ENCODE results near the gene KLRG1. TPM values are rescaled to one million over a fixed set of nuclear protein-coding genes. Genes with fewer than 3 reads are reported as not detected.

KLRG1 gene
- total RNA-seq, 6 donors from 2014 or later: 1.8 to 8.9 (median 3.2) TPM; not detected in 1

DNA sequence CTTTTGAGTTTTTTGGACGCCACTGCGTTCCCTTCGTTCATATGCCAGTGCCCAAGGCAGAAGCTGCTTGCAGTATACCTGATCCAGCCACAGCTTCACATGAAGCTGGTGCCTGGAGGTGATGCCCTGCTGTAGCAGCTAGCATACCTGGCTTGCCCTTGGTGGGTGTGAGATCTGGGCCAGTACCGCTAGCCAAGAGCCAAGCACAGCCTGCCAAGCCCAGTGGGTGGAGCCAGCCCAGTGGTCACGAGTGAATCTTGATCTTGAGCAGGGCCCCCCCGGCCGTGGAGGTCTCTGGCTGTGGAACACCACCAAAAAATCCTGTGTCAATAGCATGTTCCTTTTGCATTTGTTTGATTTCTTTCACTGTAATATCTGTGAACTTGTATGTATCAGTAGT is 32.6 kb upstream of the KLRG1 start:
- DNase-seq: no peak
- Histone ChIP-seq H3K27ac (no peak overlapping the region), H3K4me1 (no peaks in the 10 kb centered on the region), H3K4me3 (no peak overlapping the region), H3K36me3 (no peaks in the 10 kb centered on the region), H3K9me3 (no peaks in the 10 kb centered on the region), H3K27me3 (no peaks in the 10 kb centered on the region)
- 88 to 89% methylated on average over 7 of the region's 7 CpGs for WGBS, 2 donors
- no peak for ATAC-seq (ENCODE audit: low FRiP score in 2 of 2)
- no peak for TF ChIP-seq EP300 (IDR thresholded peaks at IDR 0.05)
- no peak for TF ChIP-seq POLR2A (IDR thresholded peaks at IDR 0.05)
- TF ChIP-seq POLR2AphosphoS5 (IDR thresholded peaks at IDR 0.05): no peak
- TF ChIP-seq, protein P1, sequence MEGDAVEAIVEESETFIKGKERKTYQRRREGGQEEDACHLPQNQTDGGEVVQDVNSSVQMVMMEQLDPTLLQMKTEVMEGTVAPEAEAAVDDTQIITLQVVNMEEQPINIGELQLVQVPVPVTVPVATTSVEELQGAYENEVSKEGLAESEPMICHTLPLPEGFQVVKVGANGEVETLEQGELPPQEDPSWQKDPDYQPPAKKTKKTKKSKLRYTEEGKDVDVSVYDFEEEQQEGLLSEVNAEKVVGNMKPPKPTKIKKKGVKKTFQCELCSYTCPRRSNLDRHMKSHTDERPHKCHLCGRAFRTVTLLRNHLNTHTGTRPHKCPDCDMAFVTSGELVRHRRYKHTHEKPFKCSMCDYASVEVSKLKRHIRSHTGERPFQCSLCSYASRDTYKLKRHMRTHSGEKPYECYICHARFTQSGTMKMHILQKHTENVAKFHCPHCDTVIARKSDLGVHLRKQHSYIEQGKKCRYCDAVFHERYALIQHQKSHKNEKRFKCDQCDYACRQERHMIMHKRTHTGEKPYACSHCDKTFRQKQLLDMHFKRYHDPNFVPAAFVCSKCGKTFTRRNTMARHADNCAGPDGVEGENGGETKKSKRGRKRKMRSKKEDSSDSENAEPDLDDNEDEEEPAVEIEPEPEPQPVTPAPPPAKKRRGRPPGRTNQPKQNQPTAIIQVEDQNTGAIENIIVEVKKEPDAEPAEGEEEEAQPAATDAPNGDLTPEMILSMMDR (IDR thresholded peaks at IDR 0.05): no peak

- H3K36me3 ChIP-seq: no peaks in the 10 kb centered on the region
- TF ChIP-seq POLR2A (IDR thresholded peaks at IDR 0.05) (no peak), EP300 (IDR thresholded peaks at IDR 0.05) (no peak), POLR2AphosphoS5 (IDR thresholded peaks at IDR 0.05) (no peak)
- TF ChIP-seq, protein P1 (IDR thresholded peaks at IDR 0.05): no peak
- no peaks in the 10 kb centered on the region for H3K4me1 ChIP-seq
- WGBS, 2 donors: 79 to 85% methylated on average over 4 of the region's 4 CpGs
- DNase-seq (no peak), ATAC-seq (ENCODE audit: low FRiP score in 2 of 2) (no peak)
- H3K27me3 ChIP-seq: no peaks in the 10 kb centered on the region
- no peak overlapping the region for H3K27ac ChIP-seq
- no peaks in the 10 kb centered on the region for H3K9me3 ChIP-seq
- H3K4me3 ChIP-seq: no peak overlapping the region
Measured at GRCh38 chr12:8957561-8957960, 31.8 kb upstream of the KLRG1 start.

DNA sequence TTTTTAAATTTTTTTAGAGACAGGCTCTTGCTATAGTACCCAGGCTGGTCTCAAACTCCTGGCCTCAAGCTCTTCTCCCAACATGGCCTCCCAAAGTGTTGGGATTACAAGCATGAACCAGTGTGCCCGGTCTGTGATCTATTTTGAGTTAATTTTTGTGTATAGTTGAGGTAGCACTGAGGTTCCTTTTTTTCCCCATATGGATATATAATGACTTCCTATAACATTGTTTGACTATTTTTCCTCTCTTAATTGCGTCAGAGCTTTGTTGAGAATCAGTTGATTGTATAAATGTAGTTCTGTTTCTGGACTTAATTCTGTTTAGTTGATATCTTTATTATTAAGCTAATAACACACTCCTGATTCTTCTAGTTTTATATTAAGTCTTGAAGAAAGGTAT is 31.3 kb upstream of the KLRG1 start:
- Histone ChIP-seq H3K9me3 (no peaks in the 10 kb centered on the region), H3K4me1 (no peaks in the 10 kb centered on the region), H3K4me3 (no peak overlapping the region), H3K27me3 (no peaks in the 10 kb centered on the region), H3K27ac (no peak overlapping the region), H3K36me3 (no peaks in the 10 kb centered on the region)
- ATAC-seq (ENCODE audit: low FRiP score in 2 of 2): no peak
- WGBS, 2 donors: 56 to 64% methylated on average over 2 of the region's 2 CpGs
- DNase-seq: no peak
- TF ChIP-seq POLR2A (IDR thresholded peaks at IDR 0.05) (no peak), POLR2AphosphoS5 (IDR thresholded peaks at IDR 0.05) (no peak), EP300 (IDR thresholded peaks at IDR 0.05) (no peak)
- TF ChIP-seq, protein P1 (IDR thresholded peaks at IDR 0.05): no peak

- H3K27ac ChIP-seq: no peak overlapping the region
- ATAC-seq (ENCODE audit: low FRiP score in 2 of 2): no peak
- 93 to 97% methylated on average over 2 of the region's 2 CpGs for WGBS, 2 donors
Measured at GRCh38 chr12:8960176-8960575, 29.2 kb upstream of the KLRG1 start.

DNA sequence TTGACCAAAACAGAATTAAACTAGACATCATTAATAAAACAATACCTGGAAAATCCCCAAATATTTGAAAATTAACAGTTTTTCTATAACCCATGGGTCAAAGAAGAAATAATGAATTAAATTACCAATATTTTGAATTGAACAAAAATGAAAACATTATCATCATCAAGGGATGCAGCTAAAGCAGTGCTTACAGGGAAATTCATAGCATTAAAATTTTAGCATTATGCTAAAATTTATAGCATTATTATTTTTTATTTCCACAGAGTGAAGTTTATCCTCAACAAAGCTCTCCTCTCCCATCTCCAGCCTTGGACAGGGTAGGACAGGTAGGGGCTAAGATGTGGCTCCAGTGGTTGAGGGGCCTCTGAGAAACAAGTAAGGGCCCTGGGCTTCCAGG is 20.6 kb upstream of the KLRG1 start:
- Histone ChIP-seq H3K36me3 (no peaks in the 10 kb centered on the region), H3K27ac (no peak overlapping the region), H3K9me3 (peaks cover 14 to 30% (median 18%) of the 10 kb centered on the region in 4 donors), H3K27me3 (no peaks in the 10 kb centered on the region), H3K4me3 (no peak overlapping the region), H3K4me1 (no peaks in the 10 kb centered on the region)
- TF ChIP-seq POLR2AphosphoS5 (IDR thresholded peaks at IDR 0.05): no peak
- no peak for TF ChIP-seq EP300 (IDR thresholded peaks at IDR 0.05)
- no peak for TF ChIP-seq POLR2A (IDR thresholded peaks at IDR 0.05)
- TF ChIP-seq, protein P1 (IDR thresholded peaks at IDR 0.05): no peak
- no peak for DNase-seq
- ATAC-seq (ENCODE audit: low FRiP score in 2 of 2): no peak

More at GRCh38 chr12:8960176-8960575, 29.2 kb upstream of the KLRG1 start:
- Histone ChIP-seq H3K4me1 (no peaks in the 10 kb centered on the region), H3K27me3 (no peaks in the 10 kb centered on the region), H3K36me3 (no peaks in the 10 kb centered on the region), H3K9me3 (no peaks in the 10 kb centered on the region), H3K4me3 (no peak overlapping the region)
- no peak for TF ChIP-seq POLR2AphosphoS5 (IDR thresholded peaks at IDR 0.05)
- TF ChIP-seq EP300 (IDR thresholded peaks at IDR 0.05): no peak
- TF ChIP-seq POLR2A (IDR thresholded peaks at IDR 0.05): no peak
- TF ChIP-seq, protein P1 (IDR thresholded peaks at IDR 0.05): no peak
- DNase-seq: no peak

Data from upper lobe of left lung (tissue), 6 donors.